SK-N-SH (cell line): ENCODE measurements around the gene TBL1X. TPM values are rescaled to one million over a fixed set of nuclear protein-coding genes. Genes with fewer than 3 reads are reported as not detected.

Experiments
- CTCF ChIA-PET: fragments of 300-600, 350-600 bp; formaldehyde crosslinking; extraction: SDS; loops from one replicate; lab custom pipeline; 2021; lab: Yijun Ruan, JAX
- POLR2A ChIA-PET: fragments of 350-600 bp; sonication (Branson Sonifier 250); formaldehyde crosslinking; extraction: SDS; loops from one replicate; lab custom pipeline; 2020; ENCODE audit warnings: antibody characterized with exemption, inconsistent platforms; lab: Yijun Ruan, JAX
- DNase-seq: peaks from one replicate; pipeline ENCODE4 v3.0.0; 2012
- H2AFZ ChIP-seq: fragments of 200-600 bp; sonication (generic); 2 replicates; pipeline ENCODE4 v1.8.1; 2016; ENCODE audit warnings: antibody characterized with exemption, mild to moderate bottlenecking, low read depth
- H3F3A ChIP-seq: fragments of 200-600 bp; sonication (generic); replicated peaks from 2 replicates; pipeline ENCODE3; 2016; ENCODE audit warnings: antibody characterized with exemption, mild to moderate bottlenecking; ENCODE audit not compliant: insufficient read depth
- H3K27ac ChIP-seq, 2 experiments: fragments of 200-500 bp in 1 of 2; fragments of 200-600 bp in 1 of 2; sonication (Bioruptor generic) in 1 of 2; sonication (generic), shearing (Covaris generic) in 1 of 2; 2 replicates each; pipeline versions ENCODE4 v1.5.1 to v1.6.1; 2014 to 2016; ENCODE audit warnings: low read depth in 2 of 2, inconsistent platforms in 1 of 2, low read length in 1 of 2, mild to moderate bottlenecking in 1 of 2, mixed read lengths in 1 of 2
- H3K27me3 ChIP-seq: fragments of 200-600 bp; sonication (generic), shearing (Covaris generic); 2 replicates; pipeline ENCODE4 v1.6.1; 2016; ENCODE audit warnings: mixed run types; ENCODE audit not compliant: insufficient read depth
- H3K36me3 ChIP-seq, 2 experiments: fragments of 200-500 bp in 1 of 2; fragments of 200-600 bp in 1 of 2; sonication (Bioruptor generic) in 1 of 2; sonication (generic) in 1 of 2; replicated peaks in 1 of 2; 2 replicates each; pipeline versions ENCODE3 to v1.5.1; 2014 to 2016; ENCODE audit warnings: low read length in 1 of 2, mild to moderate bottlenecking in 1 of 2; ENCODE audit not compliant: insufficient read depth in 2 of 2, control insufficient read depth in 1 of 2
- H3K4me1 ChIP-seq, 2 experiments: fragments of 200-500 bp in 1 of 2; fragments of 200-600 bp in 1 of 2; sonication (Bioruptor generic) in 1 of 2; sonication (generic), shearing (Covaris generic) in 1 of 2; 2 replicates each; pipeline versions ENCODE4 v1.5.1 to v1.6.1; 2014 to 2016; ENCODE audit warnings: low read depth in 1 of 2, low read length in 1 of 2, mixed run types in 1 of 2; ENCODE audit not compliant: insufficient read depth in 2 of 2, control insufficient read depth in 1 of 2
- H3K4me2 ChIP-seq: fragments of 200-600 bp; sonication (generic), shearing (Covaris generic); 2 replicates; pipeline ENCODE4 v1.6.1; 2017; ENCODE audit warnings: mixed run types
- H3K4me3 ChIP-seq, 2 experiments: fragments of 200-500 bp in 1 of 2; fragments of 200-600 bp in 1 of 2; sonication (Bioruptor generic) in 1 of 2; sonication (generic), shearing (Covaris generic) in 1 of 2; 2 replicates each; pipeline versions ENCODE4 v1.5.1 to v1.8.1; 2014 to 2016; ENCODE audit warnings: low read depth in 2 of 2, inconsistent platforms in 1 of 2, low read length in 1 of 2, mild to moderate bottlenecking in 1 of 2, mixed read lengths in 1 of 2, moderate library complexity in 1 of 2
- H3K79me2 ChIP-seq: fragments of 200-600 bp; sonication (generic); 2 replicates; pipeline ENCODE4 v1.8.1; 2017; ENCODE audit warnings: mild to moderate bottlenecking; ENCODE audit not compliant: insufficient read depth
- H3K9ac ChIP-seq: fragments of 200-600 bp; sonication (generic); 2 replicates; pipeline ENCODE4 v1.6.1; 2017; ENCODE audit warnings: mixed run types
- H3K9me2 ChIP-seq: fragments of 200-600 bp; sonication (generic); 2 replicates; pipeline ENCODE4 v1.6.1; 2017; ENCODE audit warnings: mixed run types
- H3K9me3 ChIP-seq: fragments of 200-600 bp; sonication (generic); 2 replicates; pipeline ENCODE4 v1.6.1; 2017; ENCODE audit warnings: mixed run types, mild to moderate bottlenecking, moderate library complexity
- H4K20me1 ChIP-seq: fragments of 200-600 bp; sonication (generic); 2 replicates; pipeline ENCODE4 v1.6.1; 2017; ENCODE audit warnings: mild to moderate bottlenecking, mixed run types; ENCODE audit not compliant: insufficient read depth
- CHD2 ChIP-seq: fragments of 150-350 bp; IDR thresholded peaks from 2 replicates; pipeline ENCODE4 v1.6.1; 2018; ENCODE audit warnings: low read length; ENCODE audit not compliant: partially characterized antibody
- CTCF ChIP-seq: fragments of 200-600 bp; sonication (generic); IDR thresholded peaks from 2 replicates; pipeline ENCODE4 v1.6.1; 2017; ENCODE audit warnings: antibody characterized with exemption, mild to moderate bottlenecking, moderate library complexity
- EZH2phosphoT487 ChIP-seq: fragments of 200-600 bp; sonication (generic); IDR thresholded peaks from 2 replicates; pipeline ENCODE4 v1.6.1; 2017; ENCODE audit warnings: low read depth, mixed run types, mild to moderate bottlenecking, antibody characterized with exemption, moderate library complexity, borderline replicate concordance
- FOXM1 ChIP-seq: IDR thresholded peaks from 2 replicates; pipeline ENCODE4 v1.4.0; 2012; ENCODE audit warnings: low read depth, mild to moderate bottlenecking
- GATA2 ChIP-seq: sonication (generic); formaldehyde crosslinking; IDR thresholded peaks from 2 replicates; pipeline ENCODE4 v1.5.0; 2020; ENCODE audit warnings: mild to moderate bottlenecking, missing genetic modification reagents
- JUND ChIP-seq: IDR thresholded peaks from 2 replicates; pipeline ENCODE4 v1.4.0; 2012
- MXI1 ChIP-seq: IDR thresholded peaks from 2 replicates; pipeline ENCODE4 v1.6.1; 2012; ENCODE audit warnings: mild to moderate bottlenecking, low read depth, low read length, improper control_type of control experiment
- NFIC ChIP-seq: IDR thresholded peaks from 2 replicates; pipeline ENCODE4 v1.4.0; 2012; ENCODE audit warnings: borderline replicate concordance
- NRF1 ChIP-seq: IDR thresholded peaks from 2 replicates; pipeline ENCODE4 v1.6.1; 2012; ENCODE audit warnings: low read depth, mild to moderate bottlenecking, low read length
- PBX3 ChIP-seq: IDR thresholded peaks from 2 replicates; pipeline ENCODE4; 2012
- POLR2AphosphoS5 ChIP-seq: IDR thresholded peaks from 2 replicates; pipeline ENCODE4 v1.6.1; 2012; ENCODE audit warnings: low read depth, low read length
- RAD21 ChIP-seq: IDR thresholded peaks from 2 replicates; pipeline ENCODE4 v1.6.1; 2012; ENCODE audit warnings: mild to moderate bottlenecking, low read length
- RXRA ChIP-seq: IDR thresholded peaks from 2 replicates; pipeline ENCODE4 v1.4.0; 2012; ENCODE audit warnings: low read depth, mild to moderate bottlenecking, borderline replicate concordance
- SMC3 ChIP-seq: IDR thresholded peaks from 2 replicates; pipeline ENCODE4 v1.6.1; 2012; ENCODE audit warnings: low read depth, low read length, improper control_type of control experiment
- TCF12 ChIP-seq: IDR thresholded peaks from 2 replicates; pipeline ENCODE4 v1.4.0; 2012
- TEAD4 ChIP-seq: IDR thresholded peaks from 2 replicates; pipeline ENCODE4 v1.4.0; 2012; ENCODE audit warnings: mild to moderate bottlenecking, borderline replicate concordance; ENCODE audit not compliant: insufficient read depth
- USF1 ChIP-seq: IDR thresholded peaks from 2 replicates; pipeline ENCODE4 v1.4.0; 2012; ENCODE audit warnings: low read depth, borderline replicate concordance
- ZBTB33 ChIP-seq: IDR thresholded peaks from 2 replicates; pipeline ENCODE4 v1.4.0; 2012; ENCODE audit warnings: low read depth, borderline replicate concordance
- WGBS: methylation state at CpG from one replicate; pipeline ENCODE4 v1.1.6; 2017; ENCODE audit warnings: low lambda C conversion rate; 5-methylcytosine and 5-hydroxymethylcytosine counted together
- polyA plus RNA-seq, 3 experiments: library from polyadenylated mRNA; depleted of rRNA; stranded (reverse); fragments of >200 nt; gene quantifications; 2 replicates each; pipeline ENCODE4 v1.2.3, GENCODE V29; 2012

The TBL1X gene
- polyA plus RNA-seq, 1 of the 3 experiments (the other 2 are of a cell fraction) = 10.6 TPM

GRCh38 chrX:9677098-9677739 is 212.4 kb downstream of the TBL1X start:
- no peaks in the 10 kb centered on the region for H3F3A ChIP-seq
- ChIA-PET CTCF (no interaction called here), POLR2A (no interaction called here)
- no peak overlapping the region for H3K27ac ChIP-seq
- H3K9me2 ChIP-seq = no peaks in the 10 kb centered on the region
- no peaks in the 10 kb centered on the region; a peak in 1 of 4 replicates for H3K4me1 ChIP-seq
- 46% methylated on average over 7 of the region's 7 CpGs for WGBS
- H3K4me3 ChIP-seq = no peak overlapping the region
- H3K9ac ChIP-seq = no peak overlapping the region
- no peak overlapping the region for H2AFZ ChIP-seq
- H4K20me1 ChIP-seq = no peaks in the 10 kb centered on the region
- no peaks in the 10 kb centered on the region for H3K9me3 ChIP-seq
- no peaks in the 10 kb centered on the region for H3K27me3 ChIP-seq
- no peak overlapping the region for H3K4me2 ChIP-seq
- TF ChIP-seq POLR2AphosphoS5 (no peak), GATA2 (no peak), EZH2phosphoT487 (no peak), NRF1 (no peak), CTCF (no peak), SMC3 (no peak), FOXM1 (no peak), JUND (no peak), CHD2 (no peak), NFIC (no peak)
- TF ChIP-seq, all 33 proteins: peak for 0
- no peak for DNase-seq
- Histone ChIP-seq H3K79me2 (no peaks in the 10 kb centered on the region), H3K36me3 (no peaks in the 10 kb centered on the region)

- 70% methylated on average over 3 of the region's 3 CpGs for WGBS
- TF ChIP-seq RXRA = no peak
- TF ChIP-seq FOXM1 = no peak
- TF ChIP-seq NRF1 = no peak
- no peak for TF ChIP-seq MXI1
- no peak for TF ChIP-seq GATA2
- TF ChIP-seq USF1 = no peak
- no peak for TF ChIP-seq PBX3
- TF ChIP-seq ZBTB33 = no peak
- no peak for TF ChIP-seq RAD21
- TF ChIP-seq TEAD4 = no peak
- no peak for TF ChIP-seq TCF12
- TF ChIP-seq, all 33 proteins: peak for 0
- H3K9ac ChIP-seq = no peak overlapping the region
- no peaks in the 10 kb centered on the region for H4K20me1 ChIP-seq
- no peaks in the 10 kb centered on the region for H3K36me3 ChIP-seq
- no peak overlapping the region for H3K27ac ChIP-seq
- no peak overlapping the region for H2AFZ ChIP-seq
- no peak overlapping the region for H3K4me3 ChIP-seq
- no peaks in the 10 kb centered on the region; a peak in 1 of 4 replicates for H3K4me1 ChIP-seq
- no peaks in the 10 kb centered on the region for H3K9me3 ChIP-seq
- no peaks in the 10 kb centered on the region for H3F3A ChIP-seq
- POLR2A ChIA-PET = no interaction called here
- no peak for DNase-seq
- no peaks in the 10 kb centered on the region for H3K9me2 ChIP-seq
- H3K79me2 ChIP-seq = no peaks in the 10 kb centered on the region
- H3K4me2 ChIP-seq = no peak overlapping the region
- CTCF ChIA-PET = no interaction called here
- H3K27me3 ChIP-seq = no peaks in the 10 kb centered on the region; the same call in 1 of the 2 replicates
Observed at GRCh38 chrX:9678215-9678965, 213.5 kb downstream of the TBL1X start.
